Astrocyte (in vitro differentiated cells and primary cell): Measurements from ENCODE around the gene PLCL2. TPM values are rescaled to one million over a fixed set of nuclear protein-coding genes. Genes with fewer than 3 reads are reported as not detected.
A peak's percentile ranks its signal among the peaks of the same experiment; 100 is the strongest.

Source experiments
- DNase-seq: peaks from one replicate; pipeline ENCODE4 v3.0.0-alpha.2; 2010; ENCODE audit warnings: low read depth
- FAIRE-seq: peaks from 2 replicates; lab custom pipeline; 2011; peaks lifted over from hg19 to GRCh38; lab: Jason Lieb, UNC
- H2AFZ ChIP-seq: 2 replicates; pipeline ENCODE4 v1.6.0; 2012; ENCODE audit warnings: low read depth, low read length, inconsistent platforms
- H3K27ac ChIP-seq: 2 replicates; pipeline ENCODE4 v1.5.1; 2011; ENCODE audit warnings: low read depth, low read length, inconsistent platforms
- H3K27me3 ChIP-seq: 2 replicates; pipeline ENCODE4 v1.6.0; 2011; ENCODE audit warnings: low read length, inconsistent platforms; ENCODE audit not compliant: insufficient read depth
- H3K36me3 ChIP-seq: 2 replicates; pipeline ENCODE4 v1.5.1; 2011; ENCODE audit warnings: low read length, inconsistent platforms; ENCODE audit not compliant: insufficient read depth
- H3K4me1 ChIP-seq: 2 replicates; pipeline ENCODE4 v1.5.1; 2011; ENCODE audit warnings: low read length, inconsistent platforms; ENCODE audit not compliant: insufficient read depth
- H3K4me2 ChIP-seq: 2 replicates; pipeline ENCODE4 v1.6.0; 2012; ENCODE audit warnings: low read length, inconsistent platforms
- H3K4me3 ChIP-seq: 2 replicates; pipeline ENCODE4 v1.5.1; 2011; ENCODE audit warnings: low read depth, mild to moderate bottlenecking, low read length, inconsistent platforms; ENCODE audit not compliant: insufficient read depth
- H3K79me2 ChIP-seq: 2 replicates; pipeline ENCODE4 v1.6.0; 2012; ENCODE audit warnings: mild to moderate bottlenecking, low read length, inconsistent platforms; ENCODE audit not compliant: insufficient read depth
- H3K9ac ChIP-seq: 2 replicates; pipeline ENCODE4 v1.6.0; 2012; ENCODE audit warnings: mild to moderate bottlenecking, low read length, inconsistent platforms
- H3K9me3 ChIP-seq: 2 replicates; pipeline ENCODE4 v1.5.1; 2012; ENCODE audit warnings: low read depth, mild to moderate bottlenecking, low read length, inconsistent platforms; ENCODE audit not compliant: insufficient read depth
- H4K20me1 ChIP-seq: 2 replicates; pipeline ENCODE4 v1.6.0; 2012; ENCODE audit warnings: low read length, inconsistent platforms; ENCODE audit not compliant: insufficient read depth
- H3K27ac Mint-ChIP-seq: one replicate; pipeline ENCODE4 v1.8.0; 2021; ENCODE audit warnings: mild to moderate bottlenecking, mixed read lengths; ENCODE audit not compliant: unreplicated experiment
- H3K27me3 Mint-ChIP-seq: one replicate; pipeline ENCODE4 v1.8.0; 2021; ENCODE audit warnings: low read depth, mixed read lengths; ENCODE audit not compliant: unreplicated experiment
- H3K36me3 Mint-ChIP-seq: one replicate; pipeline ENCODE4 v1.8.0; 2021; ENCODE audit warnings: low read depth, mixed read lengths; ENCODE audit not compliant: unreplicated experiment
- H3K4me1 Mint-ChIP-seq: one replicate; pipeline ENCODE4 v1.8.0; 2021; ENCODE audit warnings: low read depth, mixed read lengths; ENCODE audit not compliant: unreplicated experiment
- H3K4me3 Mint-ChIP-seq: one replicate; pipeline ENCODE4 v1.8.0; 2021; ENCODE audit warnings: mild to moderate bottlenecking, moderate library complexity, mixed read lengths; ENCODE audit not compliant: unreplicated experiment
- H3K9me3 Mint-ChIP-seq: one replicate; pipeline ENCODE4 v1.8.0; 2021; ENCODE audit warnings: mild to moderate bottlenecking, mixed read lengths; ENCODE audit not compliant: unreplicated experiment
- EZH2 ChIP-seq: IDR thresholded peaks from 2 replicates; pipeline ENCODE4 v1.6.1; 2012; ENCODE audit warnings: mild to moderate bottlenecking, low read length, inconsistent platforms; ENCODE audit not compliant: insufficient read depth
- total RNA-seq: library from RNA; stranded (reverse); gene quantifications from 2 replicates; pipeline ENCODE4 v1.2.1, GENCODE V29; 2021
- TF ChIP-seq, protein P1 (sequence below): IDR thresholded peaks from 2 replicates; pipeline ENCODE4 v1.5.1; 2011; ENCODE audit warnings: low read depth, mild to moderate bottlenecking, inconsistent platforms, low read length, moderate library complexity; ENCODE audit not compliant: insufficient read depth

PLCL2 gene
- total RNA-seq, 1 donor from 2014 or later: 3.9 TPM

DNA sequence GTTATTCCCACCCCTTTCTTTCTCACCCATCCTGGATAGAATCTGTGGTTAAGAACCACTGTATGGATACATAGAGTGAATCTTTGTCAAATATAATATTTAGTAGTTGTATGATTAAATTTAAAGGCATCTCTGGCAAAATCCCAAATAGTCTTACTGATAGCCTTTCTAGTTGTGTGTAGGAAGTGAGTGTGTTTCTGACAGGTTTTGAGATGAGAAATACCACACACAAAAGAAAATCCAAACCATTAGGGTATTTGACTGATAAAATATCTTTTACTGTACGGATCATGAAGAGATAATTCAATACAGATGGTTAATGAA lies 44.7 kb upstream of the PLCL2 start:
- Histone ChIP-seq H3K9ac (no peak overlapping the region), H3K79me2 (no peaks in the 10 kb centered on the region), H3K27ac (no peak overlapping the region), H3K9me3 (no peaks in the 10 kb centered on the region), H3K4me2 (no peak overlapping the region), H3K36me3 (no peaks in the 10 kb centered on the region), H2AFZ (no peak overlapping the region), H3K4me3 (no peak overlapping the region), H3K4me1 (peaks cover 5% of the 10 kb centered on the region), H3K27me3 (no peaks in the 10 kb centered on the region), H4K20me1 (no peaks in the 10 kb centered on the region)
- DNase-seq (no peak), FAIRE-seq (no peak)
- no peak overlapping the region for H3K4me3 Mint-ChIP-seq
- no peak overlapping the region for H3K27ac Mint-ChIP-seq
- no peaks in the 10 kb centered on the region for H3K36me3 Mint-ChIP-seq
- TF ChIP-seq EZH2: no peak
- TF ChIP-seq, protein P1, sequence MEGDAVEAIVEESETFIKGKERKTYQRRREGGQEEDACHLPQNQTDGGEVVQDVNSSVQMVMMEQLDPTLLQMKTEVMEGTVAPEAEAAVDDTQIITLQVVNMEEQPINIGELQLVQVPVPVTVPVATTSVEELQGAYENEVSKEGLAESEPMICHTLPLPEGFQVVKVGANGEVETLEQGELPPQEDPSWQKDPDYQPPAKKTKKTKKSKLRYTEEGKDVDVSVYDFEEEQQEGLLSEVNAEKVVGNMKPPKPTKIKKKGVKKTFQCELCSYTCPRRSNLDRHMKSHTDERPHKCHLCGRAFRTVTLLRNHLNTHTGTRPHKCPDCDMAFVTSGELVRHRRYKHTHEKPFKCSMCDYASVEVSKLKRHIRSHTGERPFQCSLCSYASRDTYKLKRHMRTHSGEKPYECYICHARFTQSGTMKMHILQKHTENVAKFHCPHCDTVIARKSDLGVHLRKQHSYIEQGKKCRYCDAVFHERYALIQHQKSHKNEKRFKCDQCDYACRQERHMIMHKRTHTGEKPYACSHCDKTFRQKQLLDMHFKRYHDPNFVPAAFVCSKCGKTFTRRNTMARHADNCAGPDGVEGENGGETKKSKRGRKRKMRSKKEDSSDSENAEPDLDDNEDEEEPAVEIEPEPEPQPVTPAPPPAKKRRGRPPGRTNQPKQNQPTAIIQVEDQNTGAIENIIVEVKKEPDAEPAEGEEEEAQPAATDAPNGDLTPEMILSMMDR: no peak
- H3K4me1 Mint-ChIP-seq: peaks cover 10% of the 10 kb centered on the region
- no peaks in the 10 kb centered on the region for H3K9me3 Mint-ChIP-seq
- H3K27me3 Mint-ChIP-seq: peaks cover 3% of the 10 kb centered on the region

DNA sequence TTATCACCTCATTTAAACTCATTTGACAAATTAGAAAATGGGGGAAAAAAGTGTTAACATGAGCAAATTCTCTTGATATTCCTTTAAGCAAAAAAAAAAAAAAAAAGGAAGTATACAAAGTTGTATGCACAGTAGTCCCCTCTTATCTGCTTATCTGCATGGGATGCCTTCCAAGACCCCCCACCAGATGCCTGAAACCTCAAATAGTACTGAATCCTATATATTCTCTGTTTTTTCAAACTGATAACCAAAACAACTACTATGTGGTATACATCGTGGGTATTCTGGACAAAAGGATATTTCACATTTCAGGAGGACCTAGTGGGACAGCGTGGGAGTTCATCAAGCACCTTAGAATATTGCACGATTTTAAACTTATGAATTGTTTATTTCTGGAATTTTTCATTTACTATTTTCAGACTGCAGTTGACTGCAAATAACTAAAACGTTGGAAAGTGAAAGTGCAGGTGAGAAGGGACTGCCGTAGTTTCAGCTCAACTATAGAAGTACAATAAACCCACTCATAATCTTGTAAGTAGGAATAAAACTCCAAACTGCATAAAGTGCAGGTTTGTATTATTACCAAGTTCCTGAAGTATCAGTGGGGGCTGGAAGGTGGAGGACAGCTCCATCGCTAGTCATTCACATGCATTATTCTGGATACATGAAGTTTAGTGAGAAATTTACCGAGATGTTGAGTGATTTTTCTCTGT lies 43.6 kb upstream of the PLCL2 start:
- Histone ChIP-seq H3K4me1 (peaks cover 5% of the 10 kb centered on the region), H3K4me2 (no peak overlapping the region), H3K9me3 (no peaks in the 10 kb centered on the region), H4K20me1 (no peaks in the 10 kb centered on the region), H3K4me3 (no peak overlapping the region), H3K27me3 (no peaks in the 10 kb centered on the region), H3K79me2 (no peaks in the 10 kb centered on the region), H3K27ac (no peak overlapping the region), H3K9ac (no peak overlapping the region), H3K36me3 (no peaks in the 10 kb centered on the region), H2AFZ (no peak overlapping the region)
- Mint-ChIP-seq H3K27me3 (peaks cover 3% of the 10 kb centered on the region), H3K36me3 (no peaks in the 10 kb centered on the region), H3K4me3 (no peak overlapping the region), H3K27ac (no peak overlapping the region), H3K4me1 (peaks cover 10% of the 10 kb centered on the region), H3K9me3 (no peaks in the 10 kb centered on the region)
- peak; percentile 55 for FAIRE-seq
- TF ChIP-seq EZH2: no peak
- TF ChIP-seq, protein P1: no peak
- DNase-seq: no peak

DNA sequence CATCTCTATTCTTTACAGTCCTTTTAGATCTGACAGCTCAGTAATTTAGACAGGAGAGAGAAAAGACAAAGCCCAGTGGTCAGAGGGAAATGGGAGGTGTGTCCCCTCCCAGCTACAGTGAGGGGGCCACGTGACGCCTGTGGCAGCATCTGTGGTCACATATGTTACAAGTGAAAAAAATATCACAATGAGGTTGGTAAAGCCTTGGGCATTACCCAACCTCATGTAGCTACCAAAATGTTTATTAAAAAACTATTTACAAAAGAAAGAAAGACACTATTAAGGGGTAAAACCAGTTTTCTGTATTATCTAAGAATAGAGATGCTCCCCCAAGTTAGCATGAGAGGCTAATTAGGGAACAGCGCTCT lies 42.9 kb upstream of the PLCL2 start:
- no peak for FAIRE-seq
- H3K4me1 ChIP-seq: peaks cover 5% of the 10 kb centered on the region
- no peaks in the 10 kb centered on the region for H3K9me3 ChIP-seq
- no peak overlapping the region for H3K27ac ChIP-seq
- H3K36me3 ChIP-seq: no peaks in the 10 kb centered on the region
- Mint-ChIP-seq H3K9me3 (no peaks in the 10 kb centered on the region), H3K36me3 (no peaks in the 10 kb centered on the region), H3K27me3 (peaks cover 3% of the 10 kb centered on the region), H3K4me3 (no peak overlapping the region), H3K4me1 (peaks cover 7% of the 10 kb centered on the region), H3K27ac (no peak overlapping the region)
- no peak overlapping the region for H3K4me2 ChIP-seq
- no peaks in the 10 kb centered on the region for H3K79me2 ChIP-seq
- DNase-seq: no peak
- no peaks in the 10 kb centered on the region for H4K20me1 ChIP-seq
- H3K9ac ChIP-seq: no peak overlapping the region
- H3K4me3 ChIP-seq: no peak overlapping the region
- no peak for TF ChIP-seq EZH2
- TF ChIP-seq, protein P1: no peak
- peaks cover 2% of the 10 kb centered on the region for H3K27me3 ChIP-seq
- H2AFZ ChIP-seq: no peak overlapping the region
